ENCODE results near the gene CTTN.

The CTTN gene

GRCh38 chr11:70397983-70398833 lies at the start of gene CTTN:
CTTN (plus strand) TSS chr11:70398529; CDS start chr11:70407298, 8,769 bp downstream.
- DNase-seq (ENCODE audit: low read depth), result peak; percentile 51

GRCh38 chr11:70348608-70349007 lies 49.7 kb upstream of the CTTN start:
- DNase-seq (ENCODE audit: low read depth), result no peak

- DNase-seq (ENCODE audit: low read depth), result no peak
These were observed 46.7 kb upstream of the CTTN start for GRCh38 chr11:70351646-70352045.

DNA sequence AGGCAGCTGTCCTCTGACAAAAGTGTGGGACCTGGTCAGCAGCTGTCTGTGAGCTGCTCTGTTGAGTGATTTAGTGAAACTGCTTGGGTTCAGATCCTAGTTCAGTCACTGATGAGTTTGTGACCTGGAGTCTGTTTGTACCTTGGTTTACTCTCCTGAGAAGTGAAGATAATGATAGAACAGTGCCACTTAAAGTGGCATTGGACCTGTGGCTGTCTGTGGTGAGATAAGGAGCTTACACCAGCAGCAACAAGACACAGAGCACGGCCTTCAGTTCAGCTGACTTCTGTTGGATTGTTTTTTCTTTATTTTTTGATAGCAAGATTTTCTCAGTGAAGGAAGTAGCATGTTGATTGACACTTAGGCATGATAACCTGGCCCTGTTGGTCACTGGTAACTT lies 46.2 kb upstream of the CTTN start:
- no peak for DNase-seq (ENCODE audit: low read depth)

DNA sequence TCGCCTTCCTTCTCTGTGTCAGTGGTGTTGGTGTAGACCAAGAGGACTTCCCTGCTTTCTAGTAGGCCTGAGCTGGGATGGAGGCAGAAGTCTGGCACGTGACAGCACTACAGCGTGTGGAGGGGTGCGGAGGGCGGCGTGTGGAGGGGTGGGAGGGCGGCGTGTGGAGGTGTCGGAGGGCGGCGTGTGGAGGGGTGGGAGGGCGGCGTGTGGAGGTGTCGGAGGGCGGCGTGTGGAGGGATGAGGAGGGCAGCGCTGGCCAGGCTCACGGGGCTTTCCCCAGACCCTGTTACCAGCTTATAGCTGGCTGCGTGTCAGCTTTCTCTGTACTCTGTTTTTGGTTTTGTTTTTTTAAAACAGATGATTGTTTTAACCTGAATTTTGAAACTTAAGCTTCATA lies 45.7 kb upstream of the CTTN start:
- DNase-seq (ENCODE audit: low read depth), result no peak

DNA sequence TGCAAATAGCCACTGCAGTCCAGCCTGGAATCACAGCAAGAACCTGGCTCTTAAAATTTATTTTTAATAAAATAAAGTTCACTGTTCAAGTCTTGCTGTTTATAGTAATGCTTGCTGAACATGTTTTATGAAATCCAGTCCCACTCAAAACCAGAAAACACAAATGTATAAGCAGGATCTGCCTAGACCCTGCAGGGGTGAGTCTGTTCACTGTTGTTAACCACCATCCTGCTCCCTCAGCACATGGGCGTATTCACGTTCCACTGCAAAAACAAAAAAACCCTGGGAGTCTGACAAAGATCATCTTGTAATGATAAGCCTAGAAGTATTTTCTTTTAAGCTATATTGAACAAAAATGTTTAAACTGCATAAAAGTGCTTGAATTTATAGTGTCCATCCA lies 45.0 kb upstream of the CTTN start:
- no peak for DNase-seq (ENCODE audit: low read depth)

GRCh38 chr11:70353900-70354568 lies 44.3 kb upstream of the CTTN start:
- no peak for DNase-seq (ENCODE audit: low read depth)

GRCh38 chr11:70354629-70355028 lies 43.7 kb upstream of the CTTN start:
- no peak for DNase-seq (ENCODE audit: low read depth)

- DNase-seq (ENCODE audit: low read depth), result no peak
These were observed 39.6 kb upstream of the CTTN start for GRCh38 chr11:70358753-70359152.

DNA sequence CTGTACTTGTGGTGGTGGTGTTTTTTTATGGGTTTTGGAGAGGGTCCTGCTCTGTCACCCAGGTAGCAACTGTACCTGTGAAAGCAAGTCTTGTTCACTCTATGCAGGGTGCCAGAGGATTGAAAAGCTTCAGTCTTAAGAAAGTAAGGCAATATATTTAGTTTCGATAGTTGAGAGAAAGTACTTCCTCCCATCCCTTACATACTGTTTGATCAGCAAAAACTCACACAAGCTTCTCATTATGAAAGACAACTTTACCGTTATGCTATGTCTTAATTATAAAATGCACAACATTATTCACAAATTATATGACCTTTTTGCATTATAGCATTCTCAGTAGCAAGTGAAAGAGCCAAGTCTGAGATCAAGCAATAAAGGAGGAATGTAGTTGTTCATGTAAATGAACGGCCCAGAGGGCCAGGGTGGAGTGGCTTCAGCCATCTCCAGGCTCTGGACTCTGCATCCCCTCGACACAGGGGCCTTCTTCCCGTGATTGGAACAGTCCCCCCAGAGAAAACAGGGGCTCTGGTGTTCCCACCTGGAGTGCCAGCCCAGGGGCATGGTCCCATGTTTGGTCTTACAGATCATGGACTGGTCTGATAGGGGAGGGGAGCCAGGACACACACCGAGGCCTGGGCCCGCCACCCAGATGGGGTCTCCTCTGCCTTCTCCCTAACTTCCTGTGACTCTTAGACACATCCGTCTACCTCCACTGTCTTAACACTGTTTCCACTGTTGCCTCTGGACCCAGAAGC lies 38.7 kb upstream of the CTTN start:
- no peak for DNase-seq (ENCODE audit: low read depth)

DNA sequence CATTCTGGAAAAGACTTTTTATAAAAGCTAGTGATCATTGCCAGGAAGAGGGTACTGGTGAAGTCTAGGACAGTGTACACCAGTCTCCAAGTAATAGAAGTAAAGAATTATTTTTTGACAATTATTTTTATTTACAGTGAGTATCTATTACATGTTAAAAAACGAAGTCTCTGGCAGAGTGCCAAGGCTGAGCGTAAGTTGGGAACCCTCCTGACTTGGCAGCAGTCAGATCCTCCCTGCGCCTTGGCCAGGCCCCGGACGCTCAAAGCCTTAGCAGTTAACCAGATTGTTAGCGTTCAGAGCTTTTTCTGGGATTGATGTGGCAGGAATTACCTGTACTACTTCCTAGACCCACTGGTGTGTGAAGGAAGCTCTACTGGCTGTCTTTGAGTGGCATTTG lies 38.1 kb upstream of the CTTN start:
- no peak for DNase-seq (ENCODE audit: low read depth)

- DNase-seq (ENCODE audit: low read depth), result no peak
These were observed 34.2 kb upstream of the CTTN start for GRCh38 chr11:70364178-70364577.

DNA sequence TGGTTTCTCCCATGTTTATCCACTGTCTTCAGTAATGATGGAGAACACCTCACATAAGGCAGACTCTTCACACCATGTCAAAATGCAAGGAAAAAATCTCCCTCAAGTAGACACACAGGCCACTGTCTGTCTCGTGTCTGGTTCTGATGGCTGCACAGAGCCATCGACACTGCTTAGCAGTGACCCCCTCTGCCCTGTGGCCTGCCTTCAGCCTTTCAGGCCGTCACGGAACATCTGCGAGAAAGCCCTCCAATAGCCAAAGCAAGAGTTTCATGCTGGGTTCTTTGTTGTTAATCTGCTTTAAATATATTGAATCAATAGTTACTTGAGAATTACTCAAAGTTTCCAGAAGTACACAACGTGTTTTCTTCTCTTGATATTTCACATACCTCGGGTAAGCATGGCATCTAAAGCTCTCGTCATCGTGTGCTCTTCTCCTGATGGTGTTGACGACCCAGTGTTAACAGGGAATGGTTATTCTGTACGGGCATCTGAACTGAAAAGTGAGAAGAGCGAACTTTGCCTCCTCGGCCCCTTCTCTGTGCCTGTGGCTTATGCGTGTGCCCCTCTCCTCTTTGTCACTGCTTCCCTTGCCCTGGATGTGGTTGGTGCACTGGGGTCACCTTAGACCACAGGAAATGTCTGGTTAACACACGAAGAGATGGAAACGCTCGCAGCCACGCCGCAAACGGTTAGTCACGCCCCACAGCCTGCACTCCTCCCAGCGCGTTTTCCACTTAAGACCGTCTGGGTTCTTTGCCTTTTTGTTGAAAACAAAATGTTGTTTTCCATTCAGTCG lies 33.4 kb upstream of the CTTN start:
- DNase-seq (ENCODE audit: low read depth), result peak; percentile 55

GRCh38 chr11:70365544-70365927 lies 32.8 kb upstream of the CTTN start:
- DNase-seq (ENCODE audit: low read depth), result no peak

GRCh38 chr11:70367071-70367470 lies 31.3 kb upstream of the CTTN start:
- no peak for DNase-seq (ENCODE audit: low read depth)

- no peak for DNase-seq (ENCODE audit: low read depth)
These were observed 29.4 kb upstream of the CTTN start for GRCh38 chr11:70368961-70369360.

- DNase-seq (ENCODE audit: low read depth), result no peak
These were observed 27.1 kb upstream of the CTTN start for GRCh38 chr11:70371241-70371640.

- no peak for DNase-seq (ENCODE audit: low read depth)
These were observed 26.3 kb upstream of the CTTN start for GRCh38 chr11:70372076-70372475.

DNA sequence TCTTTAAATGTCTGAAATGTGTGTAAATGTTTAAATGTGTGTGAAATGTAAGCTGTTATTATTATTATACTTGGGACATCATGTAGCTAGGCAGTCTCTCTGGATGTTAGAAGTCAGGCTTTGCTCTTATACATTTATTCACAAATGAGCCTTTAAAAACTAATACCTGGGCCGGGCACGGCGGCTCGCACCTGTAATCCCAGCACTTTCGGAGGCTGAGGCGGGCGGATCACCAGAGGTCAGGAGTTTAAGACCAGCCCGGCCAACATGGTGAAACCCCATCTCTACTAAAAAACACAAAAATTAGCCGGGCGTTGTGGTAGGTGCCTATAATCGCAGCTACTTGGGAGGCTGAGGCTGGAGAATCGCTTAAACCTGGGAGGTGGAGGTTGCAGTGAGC lies 21.7 kb upstream of the CTTN start:
- no peak for DNase-seq (ENCODE audit: low read depth)

- no peak for DNase-seq (ENCODE audit: low read depth)
These were observed 20.7 kb upstream of the CTTN start for GRCh38 chr11:70377645-70378044.

GRCh38 chr11:70378506-70379134 lies 19.7 kb upstream of the CTTN start:
- no peak for DNase-seq (ENCODE audit: low read depth)

GRCh38 chr11:70381350-70381749 lies 17.0 kb upstream of the CTTN start:
- no peak for DNase-seq (ENCODE audit: low read depth)

Measured in activated T-helper 9 cell treated with anti-CD3 and anti-CD28 coated beads, Interleukin-2, amount 50 U/mL, for 16 hours (primary cell).